ENCODE measurements around the gene GLUD1.
"Not testable (repeated sequence)": the region's sequence is repeated elsewhere in the genome, so short reads cannot be mapped to it uniquely, and the experiment has no call there.

Gene GLUD1

GRCh38 chr10:87053111-87053510 lies 41.5 kb downstream of the GLUD1 start:
- Histone ChIP-seq H3K27me3 (ENCODE audit: control insufficient read depth, insufficient read depth, low read length, poor library complexity, severe bottlenecking) (peaks cover 6% of the 10 kb centered on the region), H3K4me3 (ENCODE audit: insufficient read depth, low read depth, low read length) (no peak overlapping the region), H3K4me1 (ENCODE audit: control insufficient read depth, insufficient read depth, low read length) (peaks cover 4% of the 10 kb centered on the region), H3K27ac (ENCODE audit: insufficient read depth, low read depth, low read length, poor library complexity, severe bottlenecking) (no peak overlapping the region), H3K9me3 (ENCODE audit: control insufficient read depth, low read length) (no peaks in the 10 kb centered on the region), H3K36me3 (ENCODE audit: control insufficient read depth, insufficient read depth, low read length) (peaks cover 12% of the 10 kb centered on the region)
- WGBS, 2 experiments, result 94 to 98% methylated on average over 3 of the region's 3 CpGs

GRCh38 chr10:87045434-87045938 lies 49.2 kb downstream of the GLUD1 start:
- Histone ChIP-seq H3K27me3 (ENCODE audit: control insufficient read depth, insufficient read depth, low read length, poor library complexity, severe bottlenecking) (no peaks in the 10 kb centered on the region), H3K4me3 (ENCODE audit: insufficient read depth, low read depth, low read length) (no peak overlapping the region), H3K27ac (ENCODE audit: insufficient read depth, low read depth, low read length, poor library complexity, severe bottlenecking) (no peak overlapping the region), H3K9me3 (ENCODE audit: control insufficient read depth, low read length) (no peaks in the 10 kb centered on the region), H3K36me3 (ENCODE audit: control insufficient read depth, insufficient read depth, low read length) (peaks cover 12% of the 10 kb centered on the region), H3K4me1 (ENCODE audit: control insufficient read depth, insufficient read depth, low read length) (no peaks in the 10 kb centered on the region)
- 87 to 88% methylated on average over 6 of the region's 6 CpGs for WGBS, 2 experiments

GRCh38 chr10:87043579-87043978 lies 51.1 kb downstream of the GLUD1 start:
- not testable (repeated sequence) for H3K27ac ChIP-seq (ENCODE audit: insufficient read depth, low read depth, low read length, poor library complexity, severe bottlenecking); H3K4me3 ChIP-seq (ENCODE audit: insufficient read depth, low read depth, low read length); H3K9me3 ChIP-seq (ENCODE audit: control insufficient read depth, low read length); H3K27me3 ChIP-seq (ENCODE audit: control insufficient read depth, insufficient read depth, low read length, poor library complexity, severe bottlenecking); H3K36me3 ChIP-seq (ENCODE audit: control insufficient read depth, insufficient read depth, low read length); H3K4me1 ChIP-seq (ENCODE audit: control insufficient read depth, insufficient read depth, low read length)
- 88 to 89% methylated on average over 7 of the region's 7 CpGs for WGBS, 2 experiments

- H3K4me3 ChIP-seq (ENCODE audit: insufficient read depth, low read depth, low read length), result no peak overlapping the region
- no peaks in the 10 kb centered on the region for H3K9me3 ChIP-seq (ENCODE audit: control insufficient read depth, low read length)
- WGBS, 2 experiments, result 92 to 98% methylated on average over 2 of the region's 2 CpGs
- H3K4me1 ChIP-seq (ENCODE audit: control insufficient read depth, insufficient read depth, low read length), result no peaks in the 10 kb centered on the region
- no peaks in the 10 kb centered on the region for H3K27me3 ChIP-seq (ENCODE audit: control insufficient read depth, insufficient read depth, low read length, poor library complexity, severe bottlenecking)
- H3K27ac ChIP-seq (ENCODE audit: insufficient read depth, low read depth, low read length, poor library complexity, severe bottlenecking), result no peak overlapping the region
- no peaks in the 10 kb centered on the region for H3K36me3 ChIP-seq (ENCODE audit: control insufficient read depth, insufficient read depth, low read length)
Observed at GRCh38 chr10:87038786-87039185, 55.9 kb downstream of the GLUD1 start.

GRCh38 chr10:87038286-87038717 lies 56.3 kb downstream of the GLUD1 start:
- no peak overlapping the region for H3K27ac ChIP-seq (ENCODE audit: insufficient read depth, low read depth, low read length, poor library complexity, severe bottlenecking)
- 94 to 95% methylated on average over 3 of the region's 3 CpGs for WGBS, 2 experiments
- no peak overlapping the region for H3K4me3 ChIP-seq (ENCODE audit: insufficient read depth, low read depth, low read length)
- no peaks in the 10 kb centered on the region for H3K4me1 ChIP-seq (ENCODE audit: control insufficient read depth, insufficient read depth, low read length)
- H3K36me3 ChIP-seq (ENCODE audit: control insufficient read depth, insufficient read depth, low read length), result no peaks in the 10 kb centered on the region
- H3K9me3 ChIP-seq (ENCODE audit: control insufficient read depth, low read length), result no peaks in the 10 kb centered on the region
- no peaks in the 10 kb centered on the region for H3K27me3 ChIP-seq (ENCODE audit: control insufficient read depth, insufficient read depth, low read length, poor library complexity, severe bottlenecking)

- Histone ChIP-seq H3K36me3 (ENCODE audit: control insufficient read depth, insufficient read depth, low read length) (no peaks in the 10 kb centered on the region), H3K4me1 (ENCODE audit: control insufficient read depth, insufficient read depth, low read length) (no peaks in the 10 kb centered on the region), H3K9me3 (ENCODE audit: control insufficient read depth, low read length) (no peaks in the 10 kb centered on the region), H3K4me3 (ENCODE audit: insufficient read depth, low read depth, low read length) (no peak overlapping the region), H3K27me3 (ENCODE audit: control insufficient read depth, insufficient read depth, low read length, poor library complexity, severe bottlenecking) (no peaks in the 10 kb centered on the region), H3K27ac (ENCODE audit: insufficient read depth, low read depth, low read length, poor library complexity, severe bottlenecking) (no peak overlapping the region)
- WGBS, 2 experiments, result 87 to 90% methylated on average over 1 of the region's 1 CpG
Observed at GRCh38 chr10:87036623-87037022, 58.0 kb downstream of the GLUD1 start.

GRCh38 chr10:87030912-87031635 lies 63.6 kb downstream of the GLUD1 start:
- WGBS, 2 experiments, result 93 to 94% methylated on average over 28 of the region's 28 CpGs
- Histone ChIP-seq H3K4me3 (ENCODE audit: insufficient read depth, low read depth, low read length) (no peak overlapping the region), H3K4me1 (ENCODE audit: control insufficient read depth, insufficient read depth, low read length) (no peaks in the 10 kb centered on the region), H3K9me3 (ENCODE audit: control insufficient read depth, low read length) (no peaks in the 10 kb centered on the region), H3K27me3 (ENCODE audit: control insufficient read depth, insufficient read depth, low read length, poor library complexity, severe bottlenecking) (no peaks in the 10 kb centered on the region), H3K36me3 (ENCODE audit: control insufficient read depth, insufficient read depth, low read length) (no peaks in the 10 kb centered on the region), H3K27ac (ENCODE audit: insufficient read depth, low read depth, low read length, poor library complexity, severe bottlenecking) (no peak overlapping the region)

GRCh38 chr10:87030419-87030818 lies 64.2 kb downstream of the GLUD1 start:
- not testable (repeated sequence) for H3K4me1 ChIP-seq (ENCODE audit: control insufficient read depth, insufficient read depth, low read length); H3K9me3 ChIP-seq (ENCODE audit: control insufficient read depth, low read length); H3K27me3 ChIP-seq (ENCODE audit: control insufficient read depth, insufficient read depth, low read length, poor library complexity, severe bottlenecking); H3K4me3 ChIP-seq (ENCODE audit: insufficient read depth, low read depth, low read length); H3K27ac ChIP-seq (ENCODE audit: insufficient read depth, low read depth, low read length, poor library complexity, severe bottlenecking); H3K36me3 ChIP-seq (ENCODE audit: control insufficient read depth, insufficient read depth, low read length)
- 85 to 93% methylated on average over 1 of the region's 1 CpG for WGBS, 2 experiments

GRCh38 chr10:87026747-87027508 lies 67.7 kb downstream of the GLUD1 start:
- not testable (repeated sequence) for H3K4me1 ChIP-seq (ENCODE audit: control insufficient read depth, insufficient read depth, low read length); H3K4me3 ChIP-seq (ENCODE audit: insufficient read depth, low read depth, low read length); H3K27me3 ChIP-seq (ENCODE audit: control insufficient read depth, insufficient read depth, low read length, poor library complexity, severe bottlenecking); H3K36me3 ChIP-seq (ENCODE audit: control insufficient read depth, insufficient read depth, low read length); H3K9me3 ChIP-seq (ENCODE audit: control insufficient read depth, low read length); H3K27ac ChIP-seq (ENCODE audit: insufficient read depth, low read depth, low read length, poor library complexity, severe bottlenecking)
- WGBS, 2 experiments, result 85 to 89% methylated on average over 16 of the region's 17 CpGs

- not testable (repeated sequence) for H3K27me3 ChIP-seq (ENCODE audit: control insufficient read depth, insufficient read depth, low read length, poor library complexity, severe bottlenecking); H3K36me3 ChIP-seq (ENCODE audit: control insufficient read depth, insufficient read depth, low read length); H3K27ac ChIP-seq (ENCODE audit: insufficient read depth, low read depth, low read length, poor library complexity, severe bottlenecking); H3K9me3 ChIP-seq (ENCODE audit: control insufficient read depth, low read length); H3K4me1 ChIP-seq (ENCODE audit: control insufficient read depth, insufficient read depth, low read length); H3K4me3 ChIP-seq (ENCODE audit: insufficient read depth, low read depth, low read length)
- 58 to 59% methylated on average over 5 of the region's 5 CpGs for WGBS, 2 experiments
Observed at GRCh38 chr10:87025285-87025958, 69.2 kb downstream of the GLUD1 start.
